Mucosa of descending colon (tissue), 3 donors: ENCODE measurements around the gene TMEM132C. TPM values are rescaled to one million over a fixed set of nuclear protein-coding genes. Genes with fewer than 3 reads are reported as not detected.

ENCODE experiments used
- ATAC-seq: fragments of 200-7000 bp; cut with Tn5 transposase; one replicate; pipeline ENCODE4 v1.9.1; 2020; ENCODE audit warnings: mild to moderate bottlenecking, moderate library complexity
- DNase-seq, 3 donors: peaks; one replicate each; pipeline ENCODE4 v3.0.0-alpha.2; 2020
- H3K36me3 ChIP-seq: fragments of 200-600 bp; one replicate; pipeline ENCODE4 v1.8.0; 2021; ENCODE audit warnings: low read depth, mild to moderate bottlenecking
- H3K4me1 ChIP-seq: fragments of 200-600 bp; one replicate; pipeline ENCODE4 v1.8.0; 2021; ENCODE audit warnings: low read depth, mild to moderate bottlenecking
- H3K4me3 ChIP-seq: fragments of 200-600 bp; one replicate; pipeline ENCODE4 v1.8.0; 2021; ENCODE audit warnings: mild to moderate bottlenecking
- H3K9me3 ChIP-seq: fragments of 200-600 bp; one replicate; pipeline ENCODE4 v1.8.0; 2021; ENCODE audit warnings: mild to moderate bottlenecking
- CTCF ChIP-seq: fragments of 200-600 bp; IDR thresholded peaks from one replicate; pipeline ENCODE4 v1.8.0; 2022; ENCODE audit warnings: antibody characterized with exemption, mild to moderate bottlenecking
- intact Hi-C, 2 donors: fragments of 100-400 bp; cut with DNase I in 1 of 2; cut with micrococcal nuclease in 1 of 2; formaldehyde crosslinking; loops; one replicate each; pipeline versions ENCODE4 v1.11.0 to v1.11.1; 2022; cut with DNase I, micrococcal nuclease
- total RNA-seq, 3 donors: library from RNA; stranded (reverse); fragmentation: NEBNext Ultra II Directional in 2 of 3; extraction: Animal tissue kit (Norgen Biotek cat#: 25700) in 2 of 3; gene quantifications; one replicate each; pipeline versions ENCODE4 v1.2.1 to v1.2.4, GENCODE V29; 2021 to 2023
- donor health status: DM: no; HTN: no; CAD: no; lungs with moderate emphysema.
- donor health status: DM: no; HTN: no; CAD: no.
- donor health status: DM: no; HTN: yes; CAD: no.

The TMEM132C gene
- total RNA-seq, 3 donors from 2014 or later: 0.23 to 2.4 (median 1.2) TPM

DNA sequence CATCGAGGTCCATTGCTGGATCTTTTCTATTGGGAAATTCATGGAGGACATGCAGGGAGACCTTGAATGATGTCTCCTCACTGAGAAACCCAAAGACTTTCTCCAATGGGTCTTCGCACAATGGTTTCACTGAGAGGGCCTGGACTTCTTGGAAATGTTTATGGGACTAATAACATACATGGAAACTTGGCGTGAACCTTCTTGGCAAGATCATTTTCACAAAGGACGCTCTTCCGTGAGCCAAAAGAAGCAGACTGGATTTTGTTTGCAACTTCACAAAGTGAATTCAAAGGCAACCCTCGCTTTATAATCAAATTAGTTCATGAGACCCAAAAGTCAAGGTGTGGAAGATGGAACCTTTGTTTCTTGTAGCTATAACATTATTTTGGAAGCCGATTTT is 154.4 kb downstream of the TMEM132C start:
- Histone ChIP-seq H3K4me1 (no peaks in the 10 kb centered on the region), H3K36me3 (no peaks in the 10 kb centered on the region), H3K9me3 (no peaks in the 10 kb centered on the region), H3K4me3 (no peak overlapping the region)
- DNase-seq (no peak), ATAC-seq (no peak)
- no peak for TF ChIP-seq CTCF
- intact Hi-C loops: no loop called here

DNA sequence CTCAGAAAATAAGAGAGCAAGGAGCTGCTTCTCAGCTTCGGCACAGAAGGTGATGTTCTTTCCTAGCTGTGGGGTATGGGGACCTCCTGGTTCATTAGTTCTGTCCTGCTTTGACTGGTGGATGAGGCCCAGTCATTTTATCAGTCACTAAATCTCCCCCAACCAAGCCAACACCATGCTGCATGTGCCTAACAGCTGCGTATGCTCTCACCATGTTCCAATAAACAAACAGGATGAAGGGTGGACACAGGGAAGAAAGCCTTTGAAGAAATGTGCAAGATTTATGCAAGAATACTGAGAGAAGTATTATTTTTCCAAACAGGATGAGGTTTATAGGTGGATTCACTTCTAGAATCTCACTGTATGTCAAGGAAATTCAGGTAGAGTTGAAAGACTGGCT is 156.2 kb downstream of the TMEM132C start:
- DNase-seq (no peak), ATAC-seq (no peak)
- Histone ChIP-seq H3K9me3 (no peaks in the 10 kb centered on the region), H3K4me1 (no peaks in the 10 kb centered on the region), H3K36me3 (no peaks in the 10 kb centered on the region), H3K4me3 (no peak overlapping the region)
- intact Hi-C loops: no loop called here
- no peak for TF ChIP-seq CTCF

GRCh38 chr12:128424931-128425431 is 158.0 kb downstream of the TMEM132C start:
- Histone ChIP-seq H3K4me1 (no peaks in the 10 kb centered on the region), H3K4me3 (no peak overlapping the region), H3K9me3 (no peaks in the 10 kb centered on the region), H3K36me3 (no peaks in the 10 kb centered on the region)
- intact Hi-C loops: no loop called here
- TF ChIP-seq CTCF: no peak
- DNase-seq (no peak), ATAC-seq (no peak)

- intact Hi-C loops: no loop called here
- DNase-seq (no peak), ATAC-seq (no peak)
- Histone ChIP-seq H3K36me3 (no peaks in the 10 kb centered on the region), H3K4me1 (no peaks in the 10 kb centered on the region), H3K9me3 (no peaks in the 10 kb centered on the region), H3K4me3 (no peak overlapping the region)
- no peak for TF ChIP-seq CTCF
These were observed 158.8 kb downstream of the TMEM132C start for GRCh38 chr12:128425666-128426331.

GRCh38 chr12:128426511-128426910 is 159.5 kb downstream of the TMEM132C start:
- H3K4me1 ChIP-seq: no peaks in the 10 kb centered on the region
- H3K36me3 ChIP-seq: no peaks in the 10 kb centered on the region
- no peak overlapping the region for H3K4me3 ChIP-seq
- DNase-seq: no peak
- H3K9me3 ChIP-seq: no peaks in the 10 kb centered on the region
- intact Hi-C loops: no loop called here
- no peak for TF ChIP-seq CTCF
- ATAC-seq: no peak
